Neural progenitor cell (in vitro differentiated cells): ENCODE measurements around the gene PARVG.

ENCODE experiments used
- EZH2 ChIP-seq: fragments of 200-600 bp; sonication (generic); IDR thresholded peaks from 2 replicates; pipeline ENCODE4 v1.6.1; 2017; ENCODE audit warnings: antibody characterized with exemption, mild to moderate bottlenecking, moderate library complexity
- TF ChIP-seq, protein P1 (sequence below): fragments of 200-600 bp; sonication (generic); IDR thresholded peaks from 2 replicates; pipeline ENCODE4 v1.5.1; 2017; ENCODE audit warnings: antibody characterized with exemption, mild to moderate bottlenecking

DNA sequence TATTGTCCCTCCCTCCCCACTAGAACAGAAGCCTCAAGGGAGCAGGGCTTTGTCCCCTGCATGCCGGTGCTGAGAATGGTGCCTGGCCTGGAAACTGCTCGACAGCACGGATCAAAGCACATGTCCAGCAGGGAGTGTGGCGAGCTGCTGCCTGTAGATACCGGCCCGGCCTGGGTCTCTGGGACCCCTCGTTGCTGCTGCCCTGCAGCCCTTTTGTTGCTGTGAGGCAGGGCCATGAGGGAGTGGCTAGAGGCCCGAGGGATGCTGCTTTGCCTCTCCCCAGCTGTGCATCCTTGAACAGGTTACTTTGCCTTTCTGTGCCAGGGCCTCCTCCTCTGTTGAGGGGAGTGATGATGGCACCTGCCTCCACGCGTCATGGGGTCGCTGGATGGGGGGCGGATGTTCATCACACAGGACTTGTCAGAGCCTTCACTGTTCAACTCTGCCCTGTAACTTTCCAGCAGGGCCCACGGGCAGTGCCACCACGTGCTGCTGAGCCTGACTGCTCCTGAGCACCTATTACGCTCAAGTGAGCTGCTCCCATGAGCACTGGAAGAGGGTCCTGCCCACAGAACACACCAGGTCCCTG lies 15.3 kb upstream of the PARVG start:
- TF ChIP-seq, protein P1, sequence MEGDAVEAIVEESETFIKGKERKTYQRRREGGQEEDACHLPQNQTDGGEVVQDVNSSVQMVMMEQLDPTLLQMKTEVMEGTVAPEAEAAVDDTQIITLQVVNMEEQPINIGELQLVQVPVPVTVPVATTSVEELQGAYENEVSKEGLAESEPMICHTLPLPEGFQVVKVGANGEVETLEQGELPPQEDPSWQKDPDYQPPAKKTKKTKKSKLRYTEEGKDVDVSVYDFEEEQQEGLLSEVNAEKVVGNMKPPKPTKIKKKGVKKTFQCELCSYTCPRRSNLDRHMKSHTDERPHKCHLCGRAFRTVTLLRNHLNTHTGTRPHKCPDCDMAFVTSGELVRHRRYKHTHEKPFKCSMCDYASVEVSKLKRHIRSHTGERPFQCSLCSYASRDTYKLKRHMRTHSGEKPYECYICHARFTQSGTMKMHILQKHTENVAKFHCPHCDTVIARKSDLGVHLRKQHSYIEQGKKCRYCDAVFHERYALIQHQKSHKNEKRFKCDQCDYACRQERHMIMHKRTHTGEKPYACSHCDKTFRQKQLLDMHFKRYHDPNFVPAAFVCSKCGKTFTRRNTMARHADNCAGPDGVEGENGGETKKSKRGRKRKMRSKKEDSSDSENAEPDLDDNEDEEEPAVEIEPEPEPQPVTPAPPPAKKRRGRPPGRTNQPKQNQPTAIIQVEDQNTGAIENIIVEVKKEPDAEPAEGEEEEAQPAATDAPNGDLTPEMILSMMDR = no peak
- TF ChIP-seq EZH2 = no peak
